Stimulated activated CD8-positive, alpha-beta memory T cell treated with anti-CD3 and anti-CD28 coated beads, Interleukin-4, amount 100 ng/mL, for 4 hours (primary cell): ENCODE measurements around the gene SENP3.

Experiments
- DNase-seq, 2 donors: peaks; one replicate each; pipeline ENCODE4 v3.0.0-alpha.2; 2020; ENCODE audit warnings: low read depth in 2 of 2, low spot score in 1 of 2

SENP3 gene

DNA sequence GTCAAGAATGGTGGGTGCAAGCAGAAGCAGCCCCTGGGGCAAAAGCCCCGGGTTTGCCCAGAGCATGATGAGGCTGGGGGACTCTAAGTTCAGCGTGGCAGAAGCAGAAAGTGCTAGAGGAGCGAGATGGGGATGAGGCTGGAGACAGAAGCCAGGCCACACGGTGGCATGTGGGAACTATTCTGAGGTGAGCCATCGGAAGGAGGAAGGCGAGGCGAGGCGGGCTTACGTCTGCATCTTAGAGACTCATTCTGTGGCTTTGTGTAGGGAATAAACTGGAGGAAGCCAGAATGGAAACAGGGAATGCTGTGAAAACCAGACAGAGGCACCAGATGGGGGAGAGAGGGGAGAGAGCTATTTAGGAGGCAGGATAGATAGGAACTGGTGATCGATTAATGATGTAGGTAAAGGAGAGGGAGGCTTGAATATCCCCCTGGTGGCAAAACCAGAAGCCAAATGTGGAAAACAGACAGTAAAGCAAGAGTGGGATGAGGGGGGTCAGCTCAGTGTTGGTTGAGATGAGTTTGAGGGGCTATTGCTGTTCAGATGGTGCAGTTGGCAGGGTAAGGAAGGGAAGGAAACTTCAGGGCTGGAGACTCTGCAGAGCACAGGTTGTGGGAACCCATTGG lies 6.3 kb upstream of the SENP3 start:
- DNase-seq, result no peak

DNA sequence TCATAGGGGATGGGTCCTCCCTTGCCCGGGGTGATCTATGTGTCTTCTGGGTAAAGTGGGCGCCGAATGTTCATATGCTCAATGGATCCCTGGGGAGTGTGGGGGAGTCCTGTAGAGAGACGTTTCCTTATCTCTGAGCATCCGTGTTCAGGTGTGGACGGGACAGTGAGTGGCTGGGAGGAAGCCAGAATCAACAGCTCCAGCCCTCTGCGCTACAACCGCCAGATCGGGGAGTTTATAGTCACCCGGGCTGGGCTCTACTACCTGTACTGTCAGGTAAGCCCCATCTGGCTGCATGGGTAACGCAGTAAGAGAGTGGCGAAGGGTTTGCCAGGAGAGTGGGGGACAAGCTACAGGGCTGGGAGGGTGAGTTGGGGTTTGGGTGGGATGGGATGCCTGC lies 5.1 kb upstream of the SENP3 start:
- DNase-seq, result no peak

DNA sequence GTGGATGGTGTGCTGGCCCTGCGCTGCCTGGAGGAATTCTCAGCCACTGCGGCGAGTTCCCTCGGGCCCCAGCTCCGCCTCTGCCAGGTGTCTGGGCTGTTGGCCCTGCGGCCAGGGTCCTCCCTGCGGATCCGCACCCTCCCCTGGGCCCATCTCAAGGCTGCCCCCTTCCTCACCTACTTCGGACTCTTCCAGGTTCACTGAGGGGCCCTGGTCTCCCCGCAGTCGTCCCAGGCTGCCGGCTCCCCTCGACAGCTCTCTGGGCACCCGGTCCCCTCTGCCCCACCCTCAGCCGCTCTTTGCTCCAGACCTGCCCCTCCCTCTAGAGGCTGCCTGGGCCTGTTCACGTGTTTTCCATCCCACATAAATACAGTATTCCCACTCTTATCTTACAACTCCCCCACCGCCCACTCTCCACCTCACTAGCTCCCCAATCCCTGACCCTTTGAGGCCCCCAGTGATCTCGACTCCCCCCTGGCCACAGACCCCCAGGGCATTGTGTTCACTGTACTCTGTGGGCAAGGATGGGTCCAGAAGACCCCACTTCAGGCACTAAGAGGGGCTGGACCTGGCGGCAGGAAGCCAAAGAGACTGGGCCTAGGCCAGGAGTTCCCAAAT lies 4.5 kb upstream of the SENP3 start:
- no peak for DNase-seq

DNA sequence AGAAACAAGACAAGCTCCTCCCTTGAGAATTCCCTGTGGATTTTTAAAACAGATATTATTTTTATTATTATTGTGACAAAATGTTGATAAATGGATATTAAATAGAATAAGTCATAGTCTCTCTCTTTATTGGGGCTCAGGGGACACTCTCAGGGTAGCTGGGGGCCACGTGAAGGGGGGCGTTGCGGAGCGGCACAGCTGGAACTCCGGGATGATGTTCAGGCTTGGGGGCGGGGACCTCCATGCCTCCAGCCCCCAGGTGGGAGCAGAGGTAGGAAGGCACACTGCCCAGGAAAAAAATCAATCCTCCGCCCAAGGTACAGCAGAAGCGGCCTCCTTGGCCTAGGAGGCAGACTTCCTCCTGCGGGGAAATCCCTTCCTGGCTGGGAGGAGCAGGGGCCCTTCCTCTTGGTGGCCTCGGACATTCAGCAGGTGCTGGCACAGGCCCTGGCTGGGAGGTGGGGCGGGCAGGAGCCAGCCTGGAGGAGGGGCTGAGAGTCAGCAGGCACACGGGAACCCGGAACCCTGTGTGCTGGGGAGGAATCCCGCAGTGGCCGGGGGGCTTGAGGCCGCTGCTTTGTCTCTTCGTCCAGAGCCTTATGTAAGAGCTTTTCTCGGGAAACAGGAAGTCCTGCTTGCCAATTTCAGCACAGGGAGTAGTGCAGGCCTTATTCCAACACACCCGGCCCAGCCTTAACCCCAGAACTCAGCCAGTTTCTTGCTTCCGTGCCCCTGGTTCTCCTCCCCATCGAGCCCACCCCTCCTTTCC lies 3.8 kb upstream of the SENP3 start:
- DNase-seq, result no peak

DNA sequence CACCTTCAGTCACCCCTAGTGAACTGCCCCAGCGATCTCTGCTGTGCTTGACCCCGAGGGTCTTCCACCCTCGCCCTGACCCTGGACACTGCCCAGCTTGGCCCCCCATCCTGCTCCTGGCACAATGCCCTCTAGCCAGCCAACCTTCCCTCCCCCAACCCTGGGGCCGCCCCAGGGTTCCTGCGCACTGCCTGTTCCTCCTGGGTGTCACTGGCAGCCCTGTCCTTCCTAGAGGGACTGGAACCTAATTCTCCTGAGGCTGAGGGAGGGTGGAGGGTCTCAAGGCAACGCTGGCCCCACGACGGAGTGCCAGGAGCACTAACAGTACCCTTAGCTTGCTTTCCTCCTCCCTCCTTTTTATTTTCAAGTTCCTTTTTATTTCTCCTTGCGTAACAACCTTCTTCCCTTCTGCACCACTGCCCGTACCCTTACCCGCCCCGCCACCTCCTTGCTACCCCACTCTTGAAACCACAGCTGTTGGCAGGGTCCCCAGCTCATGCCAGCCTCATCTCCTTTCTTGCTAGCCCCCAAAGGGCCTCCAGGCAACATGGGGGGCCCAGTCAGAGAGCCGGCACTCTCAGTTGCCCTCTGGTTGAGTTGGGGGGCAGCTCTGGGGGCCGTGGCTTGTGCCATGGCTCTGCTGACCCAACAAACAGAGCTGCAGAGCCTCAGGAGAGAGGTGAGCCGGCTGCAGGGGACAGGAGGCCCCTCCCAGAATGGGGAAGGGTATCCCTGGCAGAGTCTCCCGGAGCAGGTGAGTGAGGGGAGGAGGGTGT lies 3.0 kb upstream of the SENP3 start, which contains the start of gene TNFSF13:
TNFSF13 (plus strand) TSS at position 207 of the 776 bp plus-strand sequence; CDS start at position 497, 290 bp downstream.
- DNase-seq, result no peak

DNA sequence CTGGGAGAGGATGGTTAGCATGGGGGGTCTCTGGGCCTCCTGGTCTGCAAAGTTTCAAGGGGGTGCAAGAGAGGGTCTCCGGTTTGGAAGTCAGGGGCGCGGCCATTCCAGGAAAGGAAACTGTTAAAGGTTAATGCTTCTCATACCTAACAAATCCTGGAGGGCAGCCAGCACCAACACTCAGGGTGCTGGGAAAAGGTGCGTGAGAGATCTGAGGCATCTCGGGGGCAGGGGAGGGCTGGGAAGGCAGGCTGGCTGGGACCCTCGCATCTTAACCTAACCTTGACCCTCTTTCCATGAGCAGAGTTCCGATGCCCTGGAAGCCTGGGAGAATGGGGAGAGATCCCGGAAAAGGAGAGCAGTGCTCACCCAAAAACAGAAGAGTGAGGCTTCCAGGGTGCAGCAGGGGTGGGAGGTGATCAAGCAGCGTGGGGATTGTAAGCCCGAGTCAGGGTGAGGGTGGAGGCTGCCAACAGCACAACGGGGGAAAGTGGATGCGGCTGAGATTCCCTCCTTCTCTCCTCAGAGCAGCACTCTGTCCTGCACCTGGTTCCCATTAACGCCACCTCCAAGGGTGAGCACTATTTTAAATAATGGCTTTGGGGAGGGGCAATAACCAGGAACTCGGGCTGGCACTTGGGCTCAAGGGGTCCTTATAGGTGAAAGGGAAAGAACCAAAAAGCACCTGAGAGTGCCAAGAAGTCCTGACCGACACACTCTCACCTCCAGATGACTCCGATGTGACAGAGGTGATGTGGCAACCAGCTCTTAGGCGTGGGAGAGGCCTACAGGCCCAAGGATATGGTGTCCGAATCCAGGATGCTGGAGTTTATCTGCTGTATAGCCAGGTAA lies 2.2 kb upstream of the SENP3 start:
- no peak for DNase-seq

DNA sequence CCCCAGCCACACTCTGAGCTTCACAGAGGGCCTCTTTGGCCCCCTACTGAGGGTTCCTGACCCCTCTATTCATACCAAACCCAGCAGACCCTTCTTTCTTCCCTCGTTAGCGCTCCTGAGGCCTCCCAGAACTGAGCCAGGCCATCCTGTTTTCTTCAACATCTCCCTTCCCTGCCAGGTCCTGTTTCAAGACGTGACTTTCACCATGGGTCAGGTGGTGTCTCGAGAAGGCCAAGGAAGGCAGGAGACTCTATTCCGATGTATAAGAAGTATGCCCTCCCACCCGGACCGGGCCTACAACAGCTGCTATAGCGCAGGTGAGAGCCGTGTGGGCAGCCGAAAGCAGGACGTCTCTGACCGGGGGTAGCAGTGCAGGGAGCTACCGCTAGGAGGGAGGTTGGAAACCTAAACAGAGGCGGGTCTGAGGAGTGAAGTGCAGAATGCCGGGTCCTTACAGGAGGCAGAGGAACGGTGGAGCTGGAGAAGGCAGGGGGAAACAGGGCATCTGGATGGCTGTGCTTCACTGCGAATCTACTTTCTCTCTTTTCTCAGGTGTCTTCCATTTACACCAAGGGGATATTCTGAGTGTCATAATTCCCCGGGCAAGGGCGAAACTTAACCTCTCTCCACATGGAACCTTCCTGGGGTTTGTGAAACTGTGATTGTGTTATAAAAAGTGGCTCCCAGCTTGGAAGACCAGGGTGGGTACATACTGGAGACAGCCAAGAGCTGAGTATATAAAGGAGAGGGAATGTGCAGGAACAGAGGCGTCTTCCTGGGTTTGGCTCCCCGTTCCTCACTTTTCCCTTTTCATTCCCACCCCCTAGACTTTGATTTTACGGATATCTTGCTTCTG lies 1.3 kb upstream of the SENP3 start:
- DNase-seq, result no peak

DNA sequence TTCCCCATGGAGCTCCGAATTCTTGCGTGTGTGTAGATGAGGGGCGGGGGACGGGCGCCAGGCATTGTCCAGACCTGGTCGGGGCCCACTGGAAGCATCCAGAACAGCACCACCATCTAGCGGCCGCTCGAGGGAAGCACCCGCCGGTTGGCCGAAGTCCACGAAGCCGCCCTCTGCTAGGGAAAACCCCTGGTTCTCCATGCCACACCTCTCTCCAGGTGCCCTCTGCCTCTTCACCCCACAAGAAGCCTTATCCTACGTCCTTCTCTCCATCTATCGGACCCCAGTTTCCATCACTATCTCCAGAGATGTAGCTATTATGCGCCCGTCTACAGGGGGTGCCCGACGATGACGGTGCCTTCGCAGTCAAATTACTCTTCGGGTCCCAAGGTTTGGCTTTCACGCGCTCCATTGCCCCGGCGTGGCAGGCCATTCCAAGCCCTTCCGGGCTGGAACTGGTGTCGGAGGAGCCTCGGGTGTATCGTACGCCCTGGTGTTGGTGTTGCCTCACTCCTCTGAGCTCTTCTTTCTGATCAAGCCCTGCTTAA lies 617 bp upstream of the SENP3 start:
- peak; percentile 59 to 65 for DNase-seq

DNA sequence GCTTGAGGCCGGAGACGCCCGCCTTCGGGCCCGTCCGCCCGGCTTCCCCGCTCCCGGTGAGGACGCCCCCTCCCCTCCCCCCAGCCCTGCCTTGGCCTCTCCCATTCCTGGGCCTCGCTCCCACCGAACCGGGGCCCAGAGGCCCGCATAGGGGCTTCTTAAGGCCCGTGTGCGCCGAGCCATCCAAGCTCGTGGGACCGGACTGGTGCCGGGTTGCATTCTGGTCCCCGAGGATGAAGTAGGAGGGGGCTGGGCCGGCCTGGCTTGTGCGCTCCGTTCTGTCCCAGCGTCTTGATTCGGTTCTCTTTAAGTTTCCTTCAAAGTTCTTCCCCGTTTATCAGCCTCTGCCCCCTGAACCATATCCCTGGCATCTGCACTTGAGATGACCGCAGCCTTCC lies 488 bp downstream of the SENP3 start:
- no peak for DNase-seq

DNA sequence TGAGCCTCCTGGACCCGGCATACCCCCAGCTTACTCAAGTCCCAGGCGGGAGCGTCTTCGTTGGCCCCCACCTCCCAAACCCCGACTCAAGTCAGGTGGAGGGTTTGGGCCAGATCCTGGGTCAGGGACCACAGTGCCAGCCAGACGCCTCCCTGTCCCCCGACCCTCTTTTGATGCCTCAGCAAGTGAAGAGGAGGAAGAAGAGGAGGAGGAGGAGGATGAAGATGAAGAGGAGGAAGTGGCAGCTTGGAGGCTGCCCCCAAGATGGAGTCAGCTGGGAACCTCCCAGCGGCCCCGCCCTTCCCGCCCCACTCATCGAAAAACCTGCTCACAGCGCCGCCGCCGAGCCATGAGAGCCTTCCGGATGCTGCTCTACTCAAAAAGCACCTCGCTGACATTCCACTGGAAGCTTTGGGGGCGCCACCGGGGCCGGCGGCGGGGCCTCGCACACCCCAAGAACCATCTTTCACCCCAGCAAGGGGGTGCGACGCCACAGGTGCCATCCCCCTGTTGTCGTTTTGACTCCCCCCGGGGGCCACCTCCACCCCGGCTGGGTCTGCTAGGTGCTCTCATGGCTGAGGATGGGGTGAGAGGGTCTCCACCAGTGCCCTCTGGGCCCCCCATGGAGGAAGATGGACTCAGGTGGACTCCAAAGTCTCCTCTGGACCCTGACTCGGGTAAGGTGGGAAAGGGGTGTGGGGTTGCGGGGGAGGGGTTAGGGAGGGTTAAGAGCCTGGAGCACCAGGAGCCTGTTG lies 1.6 kb downstream of the SENP3 start:
- no peak for DNase-seq

DNA sequence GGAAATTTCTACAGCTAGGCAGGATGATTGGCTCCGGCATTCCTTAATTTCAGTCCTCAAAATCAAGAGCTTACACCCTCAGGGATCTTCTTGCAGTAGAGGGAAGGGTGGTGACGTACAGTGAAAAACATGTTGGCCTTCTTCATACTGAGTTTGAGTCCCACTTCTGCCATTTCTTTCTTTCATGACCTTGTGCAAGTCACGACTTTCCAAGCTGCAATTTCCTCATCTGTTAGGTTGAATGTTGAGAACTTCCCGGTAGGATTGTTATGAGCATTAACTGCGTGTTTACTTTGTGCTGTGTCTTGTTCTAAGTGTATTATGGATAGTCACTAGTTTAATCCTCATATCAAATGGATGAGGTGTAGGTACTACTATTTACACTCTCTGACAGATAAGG lies 7.9 kb downstream of the SENP3 start:
- DNase-seq, result no peak

DNA sequence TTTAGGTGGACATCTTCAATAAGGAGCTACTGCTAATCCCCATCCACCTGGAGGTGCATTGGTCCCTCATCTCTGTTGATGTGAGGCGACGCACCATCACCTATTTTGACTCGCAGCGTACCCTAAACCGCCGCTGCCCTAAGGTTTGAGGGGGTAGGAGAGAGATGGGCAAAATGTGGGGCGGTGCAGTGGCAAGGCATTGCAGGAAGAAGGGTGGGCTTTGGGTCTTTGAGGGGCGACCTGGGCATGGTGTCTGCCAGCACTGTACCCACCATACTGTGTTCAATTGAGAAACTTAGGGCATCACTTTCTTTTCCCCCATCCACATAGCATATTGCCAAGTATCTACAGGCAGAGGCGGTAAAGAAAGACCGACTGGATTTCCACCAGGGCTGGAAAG lies 8.6 kb downstream of the SENP3 start:
- no peak for DNase-seq

DNA sequence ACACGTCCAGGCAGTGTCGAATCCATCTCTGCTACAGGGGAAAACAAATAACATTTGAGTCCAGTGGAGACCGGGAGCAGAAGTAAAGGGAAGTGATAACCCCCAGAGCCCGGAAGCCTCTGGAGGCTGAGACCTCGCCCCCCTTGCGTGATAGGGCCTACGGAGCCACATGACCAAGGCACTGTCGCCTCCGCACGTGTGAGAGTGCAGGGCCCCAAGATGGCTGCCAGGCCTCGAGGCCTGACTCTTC lies 10.5 kb downstream of the SENP3 start:
- DNase-seq, result no peak

DNA sequence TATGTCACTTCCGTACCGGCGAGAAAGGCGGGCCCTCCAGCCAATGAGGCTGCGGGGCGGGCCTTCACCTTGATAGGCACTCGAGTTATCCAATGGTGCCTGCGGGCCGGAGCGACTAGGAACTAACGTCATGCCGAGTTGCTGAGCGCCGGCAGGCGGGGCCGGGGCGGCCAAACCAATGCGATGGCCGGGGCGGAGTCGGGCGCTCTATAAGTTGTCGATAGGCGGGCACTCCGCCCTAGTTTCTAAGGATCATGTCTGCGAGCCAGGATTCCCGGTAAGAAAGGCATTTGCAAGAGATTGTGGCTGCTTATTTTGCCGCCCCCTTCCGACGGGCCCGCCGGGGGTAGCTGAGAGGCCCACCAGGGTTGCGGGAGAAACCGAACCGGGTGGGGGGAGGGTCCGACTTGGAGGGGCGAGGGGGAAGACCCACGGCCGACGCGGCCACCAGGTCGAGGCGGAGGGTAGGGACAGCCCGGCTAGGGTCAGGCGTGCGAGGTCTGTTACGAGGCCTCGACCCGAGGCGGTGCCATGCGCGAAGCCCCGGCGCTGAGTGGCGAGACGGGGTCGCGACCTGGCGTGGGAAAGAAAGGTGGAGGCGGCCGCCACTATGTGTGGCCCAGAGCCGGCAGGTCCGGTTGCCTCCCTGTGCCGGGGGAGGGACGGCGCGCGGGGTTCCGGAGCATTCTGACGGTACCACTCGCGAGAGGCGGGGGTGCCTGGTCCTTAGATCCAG lies 11.0 kb downstream of the SENP3 start:
- DNase-seq, result peak; percentile 99 to 100

DNA sequence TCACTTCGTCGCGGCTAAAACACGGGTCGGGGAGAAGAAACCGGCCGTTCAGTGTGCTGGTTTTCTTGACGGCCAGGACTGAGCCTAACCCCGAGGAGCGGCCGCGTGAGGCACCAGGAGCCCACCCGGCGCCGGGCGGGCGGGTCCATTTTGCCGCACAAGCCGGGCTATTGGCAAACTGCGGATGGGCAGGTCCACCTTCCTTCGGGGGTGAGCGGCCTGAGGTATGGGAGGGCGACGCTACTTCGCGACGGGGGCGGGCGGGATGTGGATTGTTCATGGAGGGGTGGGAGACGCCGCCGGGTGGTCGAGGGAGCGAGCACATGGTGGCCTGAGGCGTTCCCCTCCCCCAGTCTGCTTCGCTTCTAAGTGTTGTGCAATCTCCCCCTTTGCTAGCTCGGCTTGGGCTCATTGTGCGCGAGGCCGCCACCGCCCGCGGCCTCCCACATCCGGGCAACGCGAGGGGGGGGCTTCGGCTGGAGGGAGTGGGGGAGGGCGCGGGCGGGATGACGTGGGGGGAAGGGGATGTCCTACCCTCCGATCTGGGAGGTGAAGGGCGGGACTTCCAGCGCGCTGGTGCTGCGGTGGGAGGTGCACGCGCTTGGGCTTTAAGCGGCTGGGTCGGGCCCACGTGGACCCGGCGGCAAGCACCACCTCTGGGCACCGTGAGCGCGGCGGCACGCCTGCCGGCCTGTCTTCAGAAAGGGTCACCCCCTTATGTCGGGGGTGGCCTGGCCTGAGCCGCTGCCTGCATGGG lies 11.8 kb downstream of the SENP3 start:
- DNase-seq, result peak; percentile 77 to 88

DNA sequence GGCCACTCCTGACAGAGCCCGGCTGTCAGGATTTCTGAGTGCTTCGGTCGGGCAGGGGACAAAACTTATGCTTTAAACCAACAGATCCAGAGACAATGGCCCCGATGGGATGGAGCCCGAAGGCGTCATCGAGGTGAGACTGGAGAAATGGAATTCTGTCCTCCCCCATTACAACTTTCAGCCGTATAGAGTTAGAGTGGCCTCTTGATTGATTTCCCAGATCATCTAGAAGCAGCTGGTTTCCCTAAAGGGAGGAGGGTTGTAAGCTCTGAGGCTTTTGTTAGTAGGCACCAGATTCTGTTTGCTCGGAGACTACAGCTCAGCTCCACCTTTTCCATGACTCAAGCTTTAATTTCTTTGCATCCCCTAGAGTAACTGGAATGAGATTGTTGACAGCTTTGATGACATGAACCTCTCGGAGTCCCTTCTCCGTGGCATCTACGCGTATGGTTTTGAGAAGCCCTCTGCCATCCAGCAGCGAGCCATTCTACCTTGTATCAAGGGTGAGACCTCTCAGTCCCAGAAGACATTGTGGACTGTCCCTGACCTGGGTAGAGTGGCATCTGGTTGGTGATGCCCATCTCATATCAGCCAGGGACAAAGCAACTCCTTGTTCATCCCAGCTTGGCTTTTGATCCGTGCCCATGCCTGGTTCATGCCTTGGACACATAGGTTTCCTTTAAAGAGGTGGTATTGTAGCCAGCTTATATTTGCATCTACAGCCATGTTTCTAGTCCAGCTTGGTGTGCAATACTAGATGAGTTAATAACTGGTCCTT lies 12.6 kb downstream of the SENP3 start:
- DNase-seq, result no peak

DNA sequence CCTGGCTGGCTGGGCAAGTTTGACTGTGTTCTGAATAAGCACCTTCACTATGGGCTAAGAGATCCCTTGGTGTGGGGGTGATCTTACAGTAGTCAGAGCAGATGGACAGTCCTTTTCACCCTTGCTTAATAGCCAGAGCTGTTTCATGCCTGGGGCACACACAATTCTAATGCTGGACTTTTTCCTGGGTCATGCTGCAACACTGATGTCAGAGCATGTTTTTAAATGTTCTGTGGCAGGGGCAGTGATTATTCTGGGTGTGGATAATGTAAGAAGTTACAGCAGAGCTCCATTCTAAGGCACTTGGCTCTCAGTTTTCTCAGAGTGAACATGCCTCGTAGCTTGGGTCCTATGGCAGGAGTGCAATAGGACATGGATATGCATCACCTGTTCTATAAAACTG lies 13.8 kb downstream of the SENP3 start:
- no peak for DNase-seq
